ENCODE measurements around the gene NR2F2.

Gene NR2F2

GRCh38 chr15:96355568-96356187, 25.2 kb downstream of the NR2F2 start:
- DNase-seq, result no peak

- peak; percentile 48 for DNase-seq
Measured at GRCh38 chr15:96356494-96357455, 26.3 kb downstream of the NR2F2 start.

GRCh38 chr15:96358001-96358801, 27.7 kb downstream of the NR2F2 start:
- no peak for DNase-seq

GRCh38 chr15:96358821-96359615, 28.5 kb downstream of the NR2F2 start:
- DNase-seq, result no peak

GRCh38 chr15:96359616-96360521, 29.4 kb downstream of the NR2F2 start:
- DNase-seq, result no peak

- DNase-seq, result no peak
Measured at GRCh38 chr15:96360581-96361308, 30.2 kb downstream of the NR2F2 start.

GRCh38 chr15:96361309-96362010, 31.0 kb downstream of the NR2F2 start:
- no peak for DNase-seq

GRCh38 chr15:96362011-96362754, 31.7 kb downstream of the NR2F2 start:
- no peak for DNase-seq

GRCh38 chr15:96362755-96363651, 32.5 kb downstream of the NR2F2 start:
- no peak for DNase-seq

- DNase-seq, result no peak
Measured at GRCh38 chr15:96363707-96364106, 33.2 kb downstream of the NR2F2 start.

GRCh38 chr15:96365781-96366525, 35.5 kb downstream of the NR2F2 start:
- DNase-seq, result no peak

GRCh38 chr15:96366526-96366877, 36.0 kb downstream of the NR2F2 start:
- no peak for DNase-seq

GRCh38 chr15:96367311-96368200, 37.1 kb downstream of the NR2F2 start:
- no peak for DNase-seq

GRCh38 chr15:96369351-96369750, 38.9 kb downstream of the NR2F2 start:
- DNase-seq, result no peak

- no peak for DNase-seq
Measured at GRCh38 chr15:96369825-96370621, 39.5 kb downstream of the NR2F2 start.

GRCh38 chr15:96372554-96372953, 42.1 kb downstream of the NR2F2 start:
- DNase-seq, result no peak

Data from NCI-H510A treated with DMSO at 0.1 percent for 48 hours (cell line).